GM18511 (cell line): ENCODE data around the gene UNC93A.
"Not testable (repeated sequence)": the region's sequence is repeated elsewhere in the genome, so short reads cannot be mapped to it uniquely, and the experiment has no call there.

Experiments
- ATAC-seq: cut with Tn5 transposase; IDR thresholded peaks from one replicate; pipeline ENCODE4 v1.9.1; 2021; ENCODE audit warnings: mild to moderate bottlenecking, moderate library complexity; ENCODE audit not compliant: unreplicated experiment

The UNC93A gene

GRCh38 chr6:167338541-167339117, 47.5 kb downstream of the UNC93A start:
- no peak for ATAC-seq

- ATAC-seq, result no peak
These were observed 50.0 kb downstream of the UNC93A start for GRCh38 chr6:167341038-167341583.

GRCh38 chr6:167341665-167342655, 50.8 kb downstream of the UNC93A start:
- ATAC-seq, result no peak

GRCh38 chr6:167342879-167343610, 51.9 kb downstream of the UNC93A start:
- ATAC-seq, result no peak

GRCh38 chr6:167345348-167345747, 54.2 kb downstream of the UNC93A start:
- ATAC-seq, result no peak

- ATAC-seq, result no peak
These were observed 54.8 kb downstream of the UNC93A start for GRCh38 chr6:167345960-167346359.

GRCh38 chr6:167347226-167347625, 56.1 kb downstream of the UNC93A start:
- ATAC-seq, result no peak

GRCh38 chr6:167349631-167350274, 58.6 kb downstream of the UNC93A start:
- no peak for ATAC-seq

- no peak for ATAC-seq
These were observed 59.2 kb downstream of the UNC93A start for GRCh38 chr6:167350275-167350696.

GRCh38 chr6:167350731-167351655, 59.9 kb downstream of the UNC93A start:
- peak; percentile 65 for ATAC-seq

- ATAC-seq, result peak; percentile 69
These were observed 60.7 kb downstream of the UNC93A start for GRCh38 chr6:167351656-167352345.

GRCh38 chr6:167356874-167357273, 65.8 kb downstream of the UNC93A start:
- ATAC-seq, result no peak

- ATAC-seq, result not testable (repeated sequence)
These were observed 67.3 kb downstream of the UNC93A start for GRCh38 chr6:167358394-167358793.

GRCh38 chr6:167361170-167361569, 70.1 kb downstream of the UNC93A start:
- not testable (repeated sequence) for ATAC-seq
